Osteoblast (primary cell): ENCODE measurements around the gene TIGD6. TPM values are rescaled to one million over a fixed set of nuclear protein-coding genes. Genes with fewer than 3 reads are reported as not detected.

Experiments
- DNase-seq: peaks from one replicate; pipeline ENCODE4 v3.0.0; 2011; ENCODE audit warnings: low spot score, mixed read lengths; ENCODE audit not compliant: insufficient read length; ENCODE audit errors: missing footprints
- H2AFZ ChIP-seq: 2 replicates; pipeline ENCODE4 v1.6.0; 2011; ENCODE audit warnings: mild to moderate bottlenecking, low read length
- H3K27ac ChIP-seq: 2 replicates; pipeline ENCODE4 v1.5.1; 2011; ENCODE audit warnings: mild to moderate bottlenecking, low read depth, low read length, moderate library complexity
- H3K27me3 ChIP-seq: 2 replicates; pipeline ENCODE4 v1.6.0; 2012; ENCODE audit warnings: mild to moderate bottlenecking, control low read depth, inconsistent platforms, low read length, moderate library complexity; ENCODE audit not compliant: insufficient read depth
- H3K36me3 ChIP-seq: 2 replicates; pipeline ENCODE4 v1.5.1; 2011; ENCODE audit warnings: mild to moderate bottlenecking, low read length, control low read depth, moderate library complexity; ENCODE audit not compliant: insufficient read depth
- H3K4me1 ChIP-seq: 2 replicates; pipeline ENCODE4 v1.5.1; 2011; ENCODE audit warnings: mild to moderate bottlenecking, low read length, control low read depth, moderate library complexity; ENCODE audit not compliant: insufficient read depth
- H3K4me2 ChIP-seq: 2 replicates; pipeline ENCODE4 v1.6.0; 2011; ENCODE audit warnings: mild to moderate bottlenecking, low read length; ENCODE audit not compliant: insufficient read depth
- H3K4me3 ChIP-seq: fragments of 200-600 bp; sonication (generic); 3 replicates; pipeline ENCODE4 v1.5.1; 2012; ENCODE audit warnings: mild to moderate bottlenecking, low read length, inconsistent platforms; ENCODE audit not compliant: insufficient read depth
- H3K79me2 ChIP-seq: 2 replicates; pipeline ENCODE4 v1.6.0; 2012; ENCODE audit warnings: mild to moderate bottlenecking, low read length, control low read depth, inconsistent platforms; ENCODE audit not compliant: insufficient read depth
- H3K9me3 ChIP-seq: 2 replicates; pipeline ENCODE4 v1.5.1; 2011; ENCODE audit warnings: low read depth, low read length, control low read depth
- H4K20me1 ChIP-seq: 2 replicates; pipeline ENCODE4 v1.6.0; 2012; ENCODE audit warnings: mild to moderate bottlenecking, low read length, control low read depth; ENCODE audit not compliant: insufficient read depth
- CTCF ChIP-seq: IDR thresholded peaks from 2 replicates; pipeline ENCODE4 v1.5.1; 2011; ENCODE audit warnings: mild to moderate bottlenecking, low read depth, low read length, moderate library complexity; ENCODE audit errors: extremely low read depth
- total RNA-seq: library from RNA; depleted of rRNA; stranded (reverse); fragments of >200 nt; gene quantifications from 2 replicates; pipeline ENCODE4 v1.2.3, GENCODE V29; 2012

The TIGD6 gene
- total RNA-seq, 1 donor: 9.8 TPM

GRCh38 chr5:149957855-149958254 is 42.6 kb downstream of the TIGD6 start:
- no peaks in the 10 kb centered on the region for H3K27me3 ChIP-seq
- H3K4me3 ChIP-seq: no peak overlapping the region
- H3K4me1 ChIP-seq: peaks cover 14% of the 10 kb centered on the region
- no peak overlapping the region for H3K27ac ChIP-seq
- peaks cover 8% of the 10 kb centered on the region for H3K79me2 ChIP-seq
- H3K36me3 ChIP-seq: no peaks in the 10 kb centered on the region
- no peaks in the 10 kb centered on the region for H3K9me3 ChIP-seq
- H4K20me1 ChIP-seq: no peaks in the 10 kb centered on the region
- H3K4me2 ChIP-seq: no peak overlapping the region
- no peak overlapping the region for H2AFZ ChIP-seq
- DNase-seq: no peak
- TF ChIP-seq CTCF: no peak

GRCh38 chr5:149956685-149957084 is 43.8 kb downstream of the TIGD6 start:
- Histone ChIP-seq H3K36me3 (no peaks in the 10 kb centered on the region), H3K4me2 (no peak overlapping the region), H3K4me3 (no peak overlapping the region), H2AFZ (no peak overlapping the region), H3K27ac (no peak overlapping the region), H4K20me1 (no peaks in the 10 kb centered on the region), H3K27me3 (no peaks in the 10 kb centered on the region), H3K79me2 (peaks cover 6% of the 10 kb centered on the region), H3K4me1 (peaks cover 14% of the 10 kb centered on the region), H3K9me3 (no peaks in the 10 kb centered on the region)
- TF ChIP-seq CTCF: no peak
- DNase-seq: no peak

- TF ChIP-seq CTCF: no peak
- no peak overlapping the region for H3K4me3 ChIP-seq
- no peak overlapping the region for H3K4me2 ChIP-seq
- no peak for DNase-seq
- no peak overlapping the region for H3K27ac ChIP-seq
- H3K4me1 ChIP-seq: peaks cover 5% of the 10 kb centered on the region
- no peaks in the 10 kb centered on the region for H3K9me3 ChIP-seq
- H3K27me3 ChIP-seq: no peaks in the 10 kb centered on the region
- no peaks in the 10 kb centered on the region for H4K20me1 ChIP-seq
- H3K79me2 ChIP-seq: no peaks in the 10 kb centered on the region
- no peaks in the 10 kb centered on the region for H3K36me3 ChIP-seq
- no peak overlapping the region for H2AFZ ChIP-seq
Observed at GRCh38 chr5:149954798-149955197, 45.7 kb downstream of the TIGD6 start.

GRCh38 chr5:149953436-149954121 is 46.9 kb downstream of the TIGD6 start:
- Histone ChIP-seq H3K36me3 (no peaks in the 10 kb centered on the region), H2AFZ (no peak overlapping the region), H3K4me1 (no peaks in the 10 kb centered on the region), H3K27me3 (peaks cover 5% of the 10 kb centered on the region), H3K9me3 (no peaks in the 10 kb centered on the region), H3K79me2 (no peaks in the 10 kb centered on the region), H4K20me1 (no peaks in the 10 kb centered on the region), H3K4me3 (no peak overlapping the region), H3K27ac (no peak overlapping the region), H3K4me2 (no peak overlapping the region)
- no peak for DNase-seq
- TF ChIP-seq CTCF: no peak
